Stimulated activated CD4-positive, alpha-beta T cell treated with anti-CD3 and anti-CD28 coated beads, Interleukin-12 subunit alpha, Interleukin-12 subunit beta, amount 100 ng/mL, for 4 hours (primary cell): ENCODE data around the gene KCNJ11.

Experiments
- DNase-seq: peaks from one replicate; pipeline ENCODE4 v3.0.0-alpha.2; 2020

The KCNJ11 gene

DNA sequence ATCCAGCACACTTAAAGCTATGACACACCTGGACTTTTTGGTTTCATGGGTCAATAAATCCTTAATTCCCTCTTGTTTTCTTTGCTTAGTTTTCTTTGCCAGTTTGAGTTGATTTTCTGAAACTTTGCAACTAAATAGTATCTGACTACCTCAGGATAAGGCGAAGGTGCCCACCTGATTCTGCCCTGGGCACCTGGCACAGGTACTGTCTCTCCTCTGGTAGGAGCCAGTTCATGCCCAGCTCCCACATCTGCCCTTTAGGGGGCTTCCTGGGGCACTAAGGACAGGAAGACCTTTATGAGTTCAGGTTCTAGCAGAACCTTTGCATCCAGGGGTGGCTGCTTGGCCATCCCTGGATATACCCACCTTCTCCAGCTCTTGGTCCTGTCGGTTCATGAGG lies 19.6 kb upstream of the KCNJ11 start:
- no peak for DNase-seq

DNA sequence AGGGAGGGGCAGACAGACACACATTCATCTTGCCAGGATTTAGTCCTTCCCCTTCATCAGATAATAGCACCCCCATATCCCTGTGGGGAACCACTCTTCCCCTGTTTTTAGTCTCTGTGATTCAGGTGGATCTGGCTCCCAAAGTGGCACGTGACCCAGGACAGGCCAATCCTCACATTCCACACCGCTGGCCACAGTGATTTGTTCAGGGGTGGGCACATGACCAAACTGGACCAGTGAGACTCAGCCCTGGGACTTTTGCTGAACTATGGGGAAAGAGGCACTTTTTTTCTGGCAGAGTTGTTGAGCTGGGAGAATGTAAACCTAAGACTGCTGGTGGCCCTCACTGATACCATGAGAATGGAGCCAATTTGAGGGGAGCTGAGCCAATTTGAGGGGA lies 19.1 kb upstream of the KCNJ11 start:
- DNase-seq = no peak

- no peak for DNase-seq
These were observed 18.3 kb upstream of the KCNJ11 start for GRCh38 chr11:17406818-17407149.

- DNase-seq = no peak
These were observed 17.8 kb upstream of the KCNJ11 start for GRCh38 chr11:17406082-17406817.

DNA sequence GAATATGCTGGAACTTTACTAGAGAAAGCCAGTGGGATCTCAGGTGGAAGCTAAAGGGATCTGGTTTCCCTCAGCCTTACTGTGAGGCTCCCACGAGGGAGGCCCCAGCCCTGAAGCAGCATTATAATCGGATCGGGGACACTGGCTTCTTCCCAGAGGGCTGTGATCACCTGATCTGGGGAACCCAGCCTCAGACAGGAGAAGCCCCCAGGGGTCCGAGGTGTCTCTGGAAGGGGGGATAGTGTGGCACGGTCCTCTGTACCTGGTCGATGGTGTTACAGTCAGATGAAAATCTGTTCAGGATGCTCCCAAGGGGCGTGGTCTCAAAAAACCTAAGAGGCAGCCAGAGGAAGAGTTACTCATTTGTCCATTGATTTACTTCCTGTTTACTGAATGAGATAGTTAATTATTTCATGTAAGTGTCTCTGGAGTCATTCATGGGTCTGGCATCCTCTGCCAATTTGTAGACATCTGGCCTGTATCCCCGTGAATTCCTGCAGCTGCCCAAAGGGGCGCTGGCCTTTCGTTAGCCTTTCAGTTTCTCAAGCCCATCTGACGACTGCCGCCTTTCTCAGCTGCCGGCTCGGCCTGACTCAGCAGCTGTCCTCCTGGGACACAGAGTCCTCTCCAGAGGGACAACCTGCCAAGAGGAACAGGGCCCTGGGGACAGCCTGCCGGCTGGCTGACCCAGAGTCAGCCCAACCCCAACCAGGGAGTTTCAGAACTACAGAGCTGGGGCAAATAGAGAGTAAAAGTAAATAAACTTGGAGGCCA lies 17.0 kb upstream of the KCNJ11 start:
- no peak for DNase-seq

DNA sequence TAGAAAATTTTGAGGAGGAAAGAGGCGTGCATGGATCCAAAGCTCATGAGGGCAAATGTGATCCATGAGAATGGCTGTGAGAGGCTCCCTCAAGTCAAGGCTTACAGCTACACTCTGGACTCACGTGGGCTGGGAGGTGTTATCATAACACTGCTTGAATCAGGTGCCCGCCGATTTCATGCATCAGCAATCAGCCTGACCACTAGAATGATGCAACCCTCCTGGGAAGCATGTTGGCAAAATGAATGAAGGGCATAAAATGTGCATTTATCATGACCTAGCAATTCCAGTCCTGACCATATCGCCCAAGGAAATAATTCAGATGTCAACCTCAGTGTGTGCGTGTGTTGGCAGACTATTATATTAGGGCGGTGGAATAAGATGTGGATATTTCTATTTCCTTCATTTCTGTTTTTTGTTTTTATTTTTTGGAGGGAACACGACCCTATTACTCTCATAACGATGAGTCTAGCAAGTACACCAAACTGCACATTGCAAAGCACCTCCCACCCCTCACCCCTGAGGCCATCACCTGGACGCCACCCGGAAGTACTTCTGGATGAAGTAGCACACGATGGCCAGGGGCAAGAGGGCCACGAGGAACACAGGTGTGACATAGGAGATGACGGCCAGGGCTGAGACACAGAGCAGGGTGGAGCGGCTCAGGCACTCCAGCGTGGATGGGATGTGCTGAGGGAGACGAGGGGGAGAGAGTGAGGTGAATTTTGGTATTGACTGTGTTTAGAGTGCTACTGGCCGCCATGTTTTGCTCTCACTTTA lies 15.7 kb upstream of the KCNJ11 start:
- no peak for DNase-seq

DNA sequence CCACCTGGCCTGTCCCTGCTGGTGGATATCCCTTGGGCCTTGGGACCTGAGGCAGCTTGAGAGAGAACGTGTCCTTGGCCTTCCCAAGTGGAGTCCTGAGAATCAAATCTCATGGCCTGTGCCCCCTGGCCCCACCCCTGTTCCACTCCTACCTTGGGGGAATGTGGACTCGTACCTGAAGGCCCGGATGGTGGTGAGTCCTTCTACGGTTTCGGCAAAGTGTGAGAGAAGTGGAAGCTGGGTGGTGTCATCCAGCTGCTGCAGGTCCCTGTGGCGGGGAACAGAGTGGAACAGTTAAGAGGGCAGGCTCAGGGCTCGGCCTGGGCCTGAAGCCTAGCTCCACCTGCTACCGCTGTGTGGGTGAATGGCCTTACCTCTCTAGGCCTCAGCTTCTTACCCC lies 14.0 kb upstream of the KCNJ11 start:
- no peak for DNase-seq

DNA sequence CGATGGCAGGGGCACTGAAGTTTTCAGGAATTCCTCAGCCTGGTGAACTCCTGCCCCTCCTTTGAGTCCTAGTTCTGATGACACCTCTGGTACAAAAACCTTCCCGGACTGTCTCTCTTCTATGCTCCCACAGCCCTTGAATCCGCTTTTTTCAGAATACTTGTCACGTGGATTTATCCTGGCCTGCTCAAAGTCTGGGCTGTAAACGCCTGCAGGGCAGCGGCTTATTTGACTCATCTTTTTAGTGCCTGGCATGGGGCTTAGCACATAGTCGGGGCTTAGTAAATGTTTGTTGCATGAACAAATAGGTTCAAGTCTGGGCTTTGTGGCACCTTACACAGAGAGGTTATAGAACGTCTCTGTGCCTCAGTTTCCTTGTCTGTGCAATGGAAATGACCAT lies 13.4 kb upstream of the KCNJ11 start:
- no peak for DNase-seq

- no peak for DNase-seq
These were observed 12.9 kb upstream of the KCNJ11 start for GRCh38 chr11:17401316-17401715.

- no peak for DNase-seq
These were observed 11.8 kb upstream of the KCNJ11 start for GRCh38 chr11:17400048-17400775.

DNA sequence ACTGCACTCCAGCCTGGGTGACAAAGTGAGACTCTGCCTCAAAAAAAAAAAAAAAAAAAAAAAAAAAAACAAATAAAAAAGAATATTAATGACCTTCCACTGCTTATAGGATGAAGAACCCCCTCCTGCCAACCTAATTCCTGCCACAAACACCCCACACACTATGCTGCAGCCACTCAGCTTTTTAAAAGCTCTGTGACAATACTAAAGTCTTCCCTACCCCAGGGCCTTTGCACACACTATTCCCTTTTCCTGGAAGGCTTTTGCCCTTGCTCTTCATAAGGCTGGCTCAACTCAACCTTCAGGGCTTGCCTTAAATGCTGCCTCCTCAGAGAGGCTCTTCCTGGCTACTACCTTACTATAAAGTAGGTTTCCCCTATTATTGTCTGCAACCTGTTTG lies 10.8 kb upstream of the KCNJ11 start:
- no peak for DNase-seq

GRCh38 chr11:17397311-17398002 lies 9.0 kb upstream of the KCNJ11 start:
- no peak for DNase-seq

DNA sequence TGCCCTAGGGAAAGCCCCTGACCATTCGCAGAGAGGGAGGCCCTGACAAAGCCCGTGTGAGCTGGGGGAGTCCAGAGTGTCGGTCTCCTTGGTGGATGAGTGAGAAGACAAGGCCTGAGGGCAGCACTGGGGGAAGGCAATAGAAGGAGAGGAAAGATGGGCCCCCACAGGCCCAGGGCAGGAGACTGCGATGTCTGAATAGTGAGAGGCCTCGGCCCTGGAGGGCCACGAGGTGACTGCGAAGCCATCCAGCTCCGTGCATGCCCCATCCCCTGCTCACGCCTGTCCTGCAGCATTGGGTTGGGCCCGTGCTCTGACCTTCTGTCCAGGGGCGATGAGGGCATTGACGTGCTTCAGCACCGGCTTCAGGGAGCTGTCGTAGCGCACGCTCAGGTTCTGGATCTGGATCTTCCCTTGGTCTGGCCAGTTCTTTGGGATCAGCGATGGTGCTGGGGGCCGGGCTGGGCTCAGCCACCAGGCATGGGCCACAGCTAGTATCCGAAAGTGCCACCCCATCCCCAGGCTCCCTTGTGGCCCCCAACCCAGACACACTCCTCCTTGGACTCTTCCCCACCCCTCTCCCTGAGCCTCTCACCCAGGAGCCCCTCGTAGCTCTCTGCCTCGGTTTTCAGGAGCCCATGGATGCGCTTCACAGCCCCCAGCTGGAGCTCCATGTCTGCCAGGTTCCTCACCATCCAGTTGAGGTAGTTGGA lies 8.3 kb upstream of the KCNJ11 start:
- no peak for DNase-seq

- DNase-seq = no peak
These were observed 7.5 kb upstream of the KCNJ11 start for GRCh38 chr11:17395978-17396377.

GRCh38 chr11:17395554-17395961 lies 7.1 kb upstream of the KCNJ11 start:
- no peak for DNase-seq

DNA sequence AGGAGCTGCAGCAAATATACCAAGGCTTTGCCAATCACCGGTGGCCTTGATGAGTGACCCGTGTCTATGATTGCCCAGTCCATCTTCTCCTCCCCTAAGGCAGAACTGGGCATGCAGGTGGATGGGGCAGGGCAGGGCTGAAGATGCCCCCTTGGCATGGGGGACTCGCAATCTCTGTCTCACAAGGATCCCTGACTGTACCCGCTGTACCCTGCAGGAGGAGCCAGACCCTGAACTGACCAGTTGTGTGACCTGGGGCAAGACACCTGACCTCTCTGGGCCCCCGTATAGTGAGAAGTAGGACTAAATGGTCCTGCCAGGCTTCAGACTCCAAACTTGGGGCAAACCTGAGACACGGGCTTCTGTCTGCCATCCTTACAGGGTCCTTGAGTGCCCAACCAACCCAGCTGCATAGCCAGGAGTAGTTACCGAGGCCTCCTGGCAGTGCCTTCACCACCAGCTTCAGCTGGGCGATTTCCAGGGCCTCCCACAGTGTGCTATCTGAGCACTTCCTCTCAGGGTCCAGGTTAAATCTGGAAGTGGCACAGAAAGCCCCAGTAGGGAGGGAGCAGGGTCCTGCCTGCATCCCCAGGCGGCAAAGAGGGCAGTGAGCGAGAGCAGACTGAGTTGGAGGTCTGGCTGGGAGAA lies 6.4 kb upstream of the KCNJ11 start:
- no peak for DNase-seq

- DNase-seq = no peak
These were observed 5.0 kb upstream of the KCNJ11 start for GRCh38 chr11:17393472-17393871.

DNA sequence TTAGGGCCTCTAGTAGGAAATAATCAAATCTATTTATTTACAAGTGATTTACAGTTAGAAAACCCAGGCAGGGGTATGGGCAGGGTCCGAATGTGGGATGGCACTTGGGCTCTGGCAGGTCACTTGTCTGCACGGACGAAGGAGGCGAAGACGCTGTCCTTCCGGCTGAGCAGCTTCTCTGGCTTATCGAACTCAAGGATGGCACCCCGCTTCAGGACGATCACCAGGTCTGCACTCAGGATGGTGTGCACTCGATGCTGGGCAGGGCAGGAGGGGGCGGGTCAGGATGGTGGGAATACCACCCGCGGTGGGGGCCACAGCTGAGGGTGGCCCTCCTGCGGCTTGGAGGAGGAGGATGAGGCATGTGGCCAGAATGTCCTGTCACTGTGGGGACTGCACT lies 4.4 kb upstream of the KCNJ11 start:
- no peak for DNase-seq

DNA sequence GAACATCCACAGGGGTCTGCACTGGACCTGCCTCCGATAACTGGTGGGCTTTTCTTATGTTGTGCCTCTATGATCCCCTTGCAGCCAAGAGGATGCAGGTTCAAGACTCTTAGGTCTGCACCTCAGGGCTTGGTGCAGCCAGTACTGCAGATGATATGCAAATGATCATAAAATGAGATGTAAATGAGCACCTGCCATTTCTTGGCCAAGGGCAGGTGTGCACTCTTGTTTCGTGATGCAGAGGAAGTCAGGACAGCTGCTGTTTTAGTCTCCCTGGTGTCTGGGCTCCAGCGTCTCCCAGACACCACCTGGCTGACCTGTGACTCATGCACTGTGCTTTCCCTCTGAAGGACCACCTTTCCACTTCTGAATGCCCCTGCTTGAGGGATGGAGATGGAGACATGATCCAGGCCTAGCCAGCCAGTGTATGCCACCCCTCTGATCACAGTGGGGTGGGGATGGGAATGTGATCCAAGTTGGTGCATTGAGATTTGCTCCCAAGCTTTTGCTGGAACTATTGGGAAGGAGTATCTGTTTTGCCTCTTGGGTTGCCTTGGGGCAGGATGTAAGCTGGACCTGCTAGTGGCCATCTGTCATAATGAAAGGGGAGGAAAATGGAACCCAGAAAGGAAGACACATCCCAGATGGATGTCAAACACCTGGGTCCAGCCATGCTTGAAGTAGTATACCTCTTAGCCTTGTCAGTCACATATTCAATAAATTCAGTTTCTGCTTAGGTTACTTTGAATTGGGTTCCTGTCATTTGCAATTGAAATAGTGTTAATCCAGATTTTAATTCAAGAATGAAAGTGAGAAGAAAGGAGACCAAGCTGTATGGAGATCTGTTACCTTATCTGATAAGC lies 3.3 kb upstream of the KCNJ11 start:
- DNase-seq = no peak

DNA sequence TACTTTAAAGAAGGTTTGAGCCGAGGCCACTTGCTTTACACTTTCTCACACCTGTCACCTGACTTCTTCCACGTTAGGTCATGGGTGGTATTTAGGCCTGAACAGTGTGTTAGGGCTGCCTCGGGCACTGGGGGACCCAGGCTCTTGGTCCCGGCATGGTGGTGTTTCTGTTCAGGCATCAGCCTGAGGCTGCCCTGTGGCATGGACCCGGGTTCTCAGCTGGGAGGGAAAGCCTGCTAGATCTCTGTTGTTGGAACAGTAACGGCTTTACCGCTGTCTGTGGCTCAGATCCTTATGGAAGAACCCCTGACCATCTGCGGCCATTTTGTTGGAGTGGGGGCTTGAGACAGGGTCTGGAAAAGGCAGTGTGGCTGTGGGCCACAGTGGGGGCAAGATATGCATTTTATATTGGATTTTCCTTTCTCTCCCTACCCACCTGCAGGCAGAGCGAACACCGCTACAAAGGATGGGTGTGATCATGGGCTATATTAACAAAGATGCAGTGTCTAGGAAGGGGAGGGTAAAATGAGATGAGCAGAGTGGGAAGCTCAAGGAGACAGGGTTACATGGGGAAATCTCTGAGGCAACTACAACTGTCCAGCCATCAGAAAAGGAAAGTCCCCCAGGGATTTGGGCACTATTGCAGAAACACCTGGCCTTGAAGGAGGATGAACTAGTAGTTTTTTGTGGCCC lies 1.6 kb upstream of the KCNJ11 start:
- no peak for DNase-seq
